Parathyroid adenoma (tissue), 2 donors: ENCODE results near the gene MAP3K7.

ENCODE experiments used
- H2AFZ ChIP-seq: fragments of 300-600 bp; sonication (generic); one replicate; pipeline ENCODE4 v1.7.0; 2017; ENCODE audit warnings: antibody characterized with exemption, mild to moderate bottlenecking
- H3K27ac ChIP-seq: fragments of 300-600 bp; sonication (generic); one replicate; pipeline ENCODE4 v1.7.0; 2017
- H3K27me3 ChIP-seq: fragments of 300-600 bp; sonication (generic); one replicate; pipeline ENCODE4 v1.7.0; 2017; ENCODE audit warnings: low read length; ENCODE audit not compliant: control insufficient read depth, insufficient read depth
- H3K36me3 ChIP-seq: fragments of 300-600 bp; sonication (generic); one replicate; pipeline ENCODE4 v1.7.0; 2017; ENCODE audit warnings: low read length; ENCODE audit not compliant: control insufficient read depth, insufficient read depth
- H3K4me1 ChIP-seq: fragments of 300-600 bp; sonication (generic); one replicate; pipeline ENCODE4 v1.7.0; 2017; ENCODE audit warnings: control low read depth
- H3K4me2 ChIP-seq: fragments of 300-600 bp; sonication (generic); one replicate; pipeline ENCODE4 v1.7.0; 2017; ENCODE audit warnings: low read length
- H3K4me3 ChIP-seq: fragments of 300-600 bp; sonication (generic); one replicate; pipeline ENCODE4 v1.7.0; 2017; ENCODE audit warnings: low read depth, low read length
- H3K79me2 ChIP-seq: fragments of 300-600 bp; sonication (generic); one replicate; pipeline ENCODE4 v1.7.0; 2017; ENCODE audit warnings: control low read depth
- H3K9ac ChIP-seq: fragments of 300-600 bp; sonication (generic); one replicate; pipeline ENCODE4 v1.7.0; 2017; ENCODE audit warnings: mild to moderate bottlenecking
- H3K9me3 ChIP-seq: fragments of 300-600 bp; sonication (generic); one replicate; pipeline ENCODE4 v1.7.0; 2017; ENCODE audit warnings: low read length; ENCODE audit not compliant: control insufficient read depth
- CTCF ChIP-seq: fragments of 300-600 bp; sonication (generic); IDR thresholded peaks from one replicate; pipeline ENCODE4 v1.7.0; 2017; ENCODE audit warnings: antibody characterized with exemption, mild to moderate bottlenecking
- donor health status: primary hyperparathyroidism.

MAP3K7 gene

GRCh38 chr6:90547991-90548390 is 38.9 kb downstream of the MAP3K7 start:
- Histone ChIP-seq H3K9ac (no peak overlapping the region), H3K4me2 (no peak overlapping the region), H3K4me3 (no peak overlapping the region), H3K79me2 (no peaks in the 10 kb centered on the region), H3K27ac (no peak overlapping the region), H3K27me3 (no peaks in the 10 kb centered on the region), H3K9me3 (no peaks in the 10 kb centered on the region), H3K36me3 (no peaks in the 10 kb centered on the region), H3K4me1 (no peaks in the 10 kb centered on the region), H2AFZ (no peak overlapping the region)
- no peak for TF ChIP-seq CTCF

GRCh38 chr6:90547079-90547478 is 39.8 kb downstream of the MAP3K7 start:
- Histone ChIP-seq H2AFZ (no peak overlapping the region), H3K27ac (no peak overlapping the region), H3K4me1 (no peaks in the 10 kb centered on the region), H3K9ac (no peak overlapping the region), H3K36me3 (no peaks in the 10 kb centered on the region), H3K27me3 (no peaks in the 10 kb centered on the region), H3K79me2 (no peaks in the 10 kb centered on the region), H3K4me3 (no peak overlapping the region), H3K4me2 (no peak overlapping the region), H3K9me3 (no peaks in the 10 kb centered on the region)
- no peak for TF ChIP-seq CTCF

GRCh38 chr6:90545448-90545847 is 41.4 kb downstream of the MAP3K7 start:
- no peaks in the 10 kb centered on the region for H3K4me1 ChIP-seq
- H3K4me3 ChIP-seq: no peak overlapping the region
- H3K9me3 ChIP-seq: no peaks in the 10 kb centered on the region
- H3K79me2 ChIP-seq: no peaks in the 10 kb centered on the region
- H3K27ac ChIP-seq: no peak overlapping the region
- no peak overlapping the region for H2AFZ ChIP-seq
- H3K4me2 ChIP-seq: no peak overlapping the region
- H3K27me3 ChIP-seq: no peaks in the 10 kb centered on the region
- H3K9ac ChIP-seq: no peak overlapping the region
- H3K36me3 ChIP-seq: no peaks in the 10 kb centered on the region
- no peak for TF ChIP-seq CTCF

GRCh38 chr6:90544741-90545140 is 42.1 kb downstream of the MAP3K7 start:
- Histone ChIP-seq H3K9me3 (no peaks in the 10 kb centered on the region), H3K36me3 (no peaks in the 10 kb centered on the region), H3K27ac (no peak overlapping the region), H3K27me3 (no peaks in the 10 kb centered on the region), H3K4me3 (no peak overlapping the region), H3K79me2 (no peaks in the 10 kb centered on the region), H2AFZ (no peak overlapping the region), H3K9ac (no peak overlapping the region), H3K4me2 (no peak overlapping the region), H3K4me1 (no peaks in the 10 kb centered on the region)
- TF ChIP-seq CTCF: no peak

GRCh38 chr6:90544081-90544480 is 42.8 kb downstream of the MAP3K7 start:
- Histone ChIP-seq H3K27me3 (no peaks in the 10 kb centered on the region), H3K9me3 (no peaks in the 10 kb centered on the region), H3K4me1 (no peaks in the 10 kb centered on the region), H3K9ac (no peak overlapping the region), H3K27ac (no peak overlapping the region), H2AFZ (no peak overlapping the region), H3K4me2 (no peak overlapping the region), H3K4me3 (no peak overlapping the region), H3K36me3 (no peaks in the 10 kb centered on the region), H3K79me2 (no peaks in the 10 kb centered on the region)
- no peak for TF ChIP-seq CTCF
